Astrocyte (in vitro differentiated cells and primary cell): ENCODE results near the gene NPTN. TPM values are rescaled to one million over a fixed set of nuclear protein-coding genes. Genes with fewer than 3 reads are reported as not detected.

Source experiments
- DNase-seq: peaks from one replicate; pipeline ENCODE4 v3.0.0-alpha.2; 2010; ENCODE audit warnings: low read depth
- FAIRE-seq: peaks from 2 replicates; lab custom pipeline; 2011; peaks lifted over from hg19 to GRCh38; lab: Jason Lieb, UNC
- H2AFZ ChIP-seq: 2 replicates; pipeline ENCODE4 v1.6.0; 2012; ENCODE audit warnings: low read depth, low read length, inconsistent platforms
- H3K27ac ChIP-seq: 2 replicates; pipeline ENCODE4 v1.5.1; 2011; ENCODE audit warnings: low read depth, low read length, inconsistent platforms
- H3K27me3 ChIP-seq: 2 replicates; pipeline ENCODE4 v1.6.0; 2011; ENCODE audit warnings: low read length, inconsistent platforms; ENCODE audit not compliant: insufficient read depth
- H3K36me3 ChIP-seq: 2 replicates; pipeline ENCODE4 v1.5.1; 2011; ENCODE audit warnings: low read length, inconsistent platforms; ENCODE audit not compliant: insufficient read depth
- H3K4me1 ChIP-seq: 2 replicates; pipeline ENCODE4 v1.5.1; 2011; ENCODE audit warnings: low read length, inconsistent platforms; ENCODE audit not compliant: insufficient read depth
- H3K4me2 ChIP-seq: 2 replicates; pipeline ENCODE4 v1.6.0; 2012; ENCODE audit warnings: low read length, inconsistent platforms
- H3K4me3 ChIP-seq: 2 replicates; pipeline ENCODE4 v1.5.1; 2011; ENCODE audit warnings: low read depth, mild to moderate bottlenecking, low read length, inconsistent platforms; ENCODE audit not compliant: insufficient read depth
- H3K79me2 ChIP-seq: 2 replicates; pipeline ENCODE4 v1.6.0; 2012; ENCODE audit warnings: mild to moderate bottlenecking, low read length, inconsistent platforms; ENCODE audit not compliant: insufficient read depth
- H3K9ac ChIP-seq: 2 replicates; pipeline ENCODE4 v1.6.0; 2012; ENCODE audit warnings: mild to moderate bottlenecking, low read length, inconsistent platforms
- H3K9me3 ChIP-seq: 2 replicates; pipeline ENCODE4 v1.5.1; 2012; ENCODE audit warnings: low read depth, mild to moderate bottlenecking, low read length, inconsistent platforms; ENCODE audit not compliant: insufficient read depth
- H4K20me1 ChIP-seq: 2 replicates; pipeline ENCODE4 v1.6.0; 2012; ENCODE audit warnings: low read length, inconsistent platforms; ENCODE audit not compliant: insufficient read depth
- H3K27ac Mint-ChIP-seq: one replicate; pipeline ENCODE4 v1.8.0; 2021; ENCODE audit warnings: mild to moderate bottlenecking, mixed read lengths; ENCODE audit not compliant: unreplicated experiment
- H3K27me3 Mint-ChIP-seq: one replicate; pipeline ENCODE4 v1.8.0; 2021; ENCODE audit warnings: low read depth, mixed read lengths; ENCODE audit not compliant: unreplicated experiment
- H3K36me3 Mint-ChIP-seq: one replicate; pipeline ENCODE4 v1.8.0; 2021; ENCODE audit warnings: low read depth, mixed read lengths; ENCODE audit not compliant: unreplicated experiment
- H3K4me1 Mint-ChIP-seq: one replicate; pipeline ENCODE4 v1.8.0; 2021; ENCODE audit warnings: low read depth, mixed read lengths; ENCODE audit not compliant: unreplicated experiment
- H3K4me3 Mint-ChIP-seq: one replicate; pipeline ENCODE4 v1.8.0; 2021; ENCODE audit warnings: mild to moderate bottlenecking, moderate library complexity, mixed read lengths; ENCODE audit not compliant: unreplicated experiment
- H3K9me3 Mint-ChIP-seq: one replicate; pipeline ENCODE4 v1.8.0; 2021; ENCODE audit warnings: mild to moderate bottlenecking, mixed read lengths; ENCODE audit not compliant: unreplicated experiment
- EZH2 ChIP-seq: IDR thresholded peaks from 2 replicates; pipeline ENCODE4 v1.6.1; 2012; ENCODE audit warnings: mild to moderate bottlenecking, low read length, inconsistent platforms; ENCODE audit not compliant: insufficient read depth
- total RNA-seq: library from RNA; stranded (reverse); gene quantifications from 2 replicates; pipeline ENCODE4 v1.2.1, GENCODE V29; 2021
- TF ChIP-seq, protein P1 (sequence below): IDR thresholded peaks from 2 replicates; pipeline ENCODE4 v1.5.1; 2011; ENCODE audit warnings: low read depth, mild to moderate bottlenecking, inconsistent platforms, low read length, moderate library complexity; ENCODE audit not compliant: insufficient read depth

Gene NPTN
- total RNA-seq, 1 donor from 2014 or later: 281 TPM

- Histone ChIP-seq H3K4me3 (no peak overlapping the region), H3K36me3 (peaks cover 42% of the 10 kb centered on the region), H3K27ac (no peak overlapping the region), H2AFZ (no peak overlapping the region), H3K79me2 (peaks cover 71% of the 10 kb centered on the region), H3K4me1 (no peaks in the 10 kb centered on the region), H4K20me1 (peaks cover 92% of the 10 kb centered on the region), H3K9me3 (no peaks in the 10 kb centered on the region), H3K27me3 (no peaks in the 10 kb centered on the region), H3K9ac (no peak overlapping the region), H3K4me2 (no peak overlapping the region)
- Mint-ChIP-seq H3K27me3 (no peaks in the 10 kb centered on the region), H3K9me3 (no peaks in the 10 kb centered on the region), H3K4me1 (peaks cover 33% of the 10 kb centered on the region), H3K36me3 (peaks cover 40% of the 10 kb centered on the region), H3K27ac (no peak overlapping the region), H3K4me3 (no peak overlapping the region)
- DNase-seq (no peak), FAIRE-seq (no peak)
- TF ChIP-seq, protein P1, sequence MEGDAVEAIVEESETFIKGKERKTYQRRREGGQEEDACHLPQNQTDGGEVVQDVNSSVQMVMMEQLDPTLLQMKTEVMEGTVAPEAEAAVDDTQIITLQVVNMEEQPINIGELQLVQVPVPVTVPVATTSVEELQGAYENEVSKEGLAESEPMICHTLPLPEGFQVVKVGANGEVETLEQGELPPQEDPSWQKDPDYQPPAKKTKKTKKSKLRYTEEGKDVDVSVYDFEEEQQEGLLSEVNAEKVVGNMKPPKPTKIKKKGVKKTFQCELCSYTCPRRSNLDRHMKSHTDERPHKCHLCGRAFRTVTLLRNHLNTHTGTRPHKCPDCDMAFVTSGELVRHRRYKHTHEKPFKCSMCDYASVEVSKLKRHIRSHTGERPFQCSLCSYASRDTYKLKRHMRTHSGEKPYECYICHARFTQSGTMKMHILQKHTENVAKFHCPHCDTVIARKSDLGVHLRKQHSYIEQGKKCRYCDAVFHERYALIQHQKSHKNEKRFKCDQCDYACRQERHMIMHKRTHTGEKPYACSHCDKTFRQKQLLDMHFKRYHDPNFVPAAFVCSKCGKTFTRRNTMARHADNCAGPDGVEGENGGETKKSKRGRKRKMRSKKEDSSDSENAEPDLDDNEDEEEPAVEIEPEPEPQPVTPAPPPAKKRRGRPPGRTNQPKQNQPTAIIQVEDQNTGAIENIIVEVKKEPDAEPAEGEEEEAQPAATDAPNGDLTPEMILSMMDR: no peak
- no peak for TF ChIP-seq EZH2
Measured at GRCh38 chr15:73590263-73590662, 42.9 kb downstream of the NPTN start.

DNA sequence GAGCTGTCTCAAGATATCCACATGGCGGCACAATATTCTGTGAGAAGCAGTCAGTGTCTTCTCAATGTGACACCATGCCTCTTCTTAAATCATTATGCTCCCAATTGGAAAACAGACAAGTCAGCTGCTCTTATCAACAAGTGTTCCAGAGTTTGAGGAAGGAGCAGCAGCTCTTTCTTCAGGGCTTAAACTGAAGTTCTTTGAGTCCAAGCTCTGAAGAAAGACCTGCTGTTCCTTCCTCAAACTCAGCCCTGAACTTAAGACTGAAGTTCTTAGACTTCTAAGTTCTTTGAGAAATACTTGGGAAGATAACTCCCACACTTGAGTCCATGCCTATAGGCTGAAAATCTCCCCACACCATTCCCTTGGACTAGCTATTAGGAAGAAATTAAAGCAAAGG lies 43.4 kb downstream of the NPTN start:
- Histone ChIP-seq H3K4me3 (no peak overlapping the region), H3K27me3 (no peaks in the 10 kb centered on the region), H3K36me3 (peaks cover 42% of the 10 kb centered on the region), H3K79me2 (peaks cover 66% of the 10 kb centered on the region), H3K9ac (no peak overlapping the region), H2AFZ (no peak overlapping the region), H3K9me3 (no peaks in the 10 kb centered on the region), H3K4me2 (no peak overlapping the region), H3K4me1 (no peaks in the 10 kb centered on the region), H4K20me1 (peaks cover 92% of the 10 kb centered on the region), H3K27ac (no peak overlapping the region)
- H3K27me3 Mint-ChIP-seq: no peaks in the 10 kb centered on the region
- no peak overlapping the region for H3K27ac Mint-ChIP-seq
- TF ChIP-seq, protein P1: no peak
- no peak for TF ChIP-seq EZH2
- no peaks in the 10 kb centered on the region for H3K9me3 Mint-ChIP-seq
- H3K4me3 Mint-ChIP-seq: no peak overlapping the region
- H3K36me3 Mint-ChIP-seq: peaks cover 41% of the 10 kb centered on the region
- FAIRE-seq (no peak), DNase-seq (no peak)
- peaks cover 33% of the 10 kb centered on the region for H3K4me1 Mint-ChIP-seq

DNA sequence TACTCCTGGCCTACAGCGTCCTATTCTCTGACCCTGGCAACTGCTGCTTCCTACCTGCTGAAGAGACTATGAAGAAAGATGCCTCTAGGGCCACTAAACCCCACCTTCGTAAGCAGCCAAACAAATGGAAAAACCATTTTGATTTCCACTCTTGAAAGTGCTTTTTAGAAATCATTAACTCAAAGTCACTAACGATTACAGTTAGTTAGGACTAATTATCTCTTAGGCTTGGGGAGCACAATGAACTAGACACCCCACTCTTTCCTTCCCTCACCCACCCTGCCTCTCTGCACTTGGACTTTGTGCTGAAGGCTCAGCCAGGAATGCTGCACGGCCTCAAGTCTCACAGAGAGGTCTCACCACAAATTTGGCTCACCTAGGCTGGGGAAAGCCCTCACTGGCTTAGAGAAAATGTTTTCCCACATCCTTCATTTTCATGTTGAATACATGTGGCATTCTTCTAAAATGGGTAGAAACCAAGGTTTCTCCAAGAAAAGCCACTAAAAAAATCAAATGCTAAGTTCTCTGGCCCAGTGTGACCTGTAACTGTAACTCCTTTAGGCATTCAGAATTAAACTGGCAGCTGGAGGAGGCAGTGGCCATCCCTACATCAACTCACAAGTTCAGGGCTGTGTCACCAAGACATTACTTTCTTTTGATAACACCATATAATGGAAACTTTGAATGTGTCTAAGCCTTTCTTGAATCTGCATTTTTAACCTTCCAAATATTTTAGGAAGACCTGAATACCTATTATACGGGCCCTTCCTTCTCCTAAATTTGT lies 47.1 kb downstream of the NPTN start:
- H3K36me3 ChIP-seq: peaks cover 58% of the 10 kb centered on the region
- peaks cover 32% of the 10 kb centered on the region for H3K79me2 ChIP-seq

More for the DNA sequence above, 47.1 kb downstream of the NPTN start:
- FAIRE-seq (no peak), DNase-seq (peak; percentile 14)
- no peak overlapping the region for H3K4me2 ChIP-seq
- no peak for TF ChIP-seq EZH2
- TF ChIP-seq, protein P1: no peak
- no peaks in the 10 kb centered on the region for H3K9me3 Mint-ChIP-seq
- H3K4me3 ChIP-seq: no peak overlapping the region
- H4K20me1 ChIP-seq: peaks cover 88% of the 10 kb centered on the region
- no peak overlapping the region for H3K27ac ChIP-seq
- no peaks in the 10 kb centered on the region for H3K27me3 Mint-ChIP-seq
- H3K4me3 Mint-ChIP-seq: peak overlapping the region; percentile 34
- peaks cover 27% of the 10 kb centered on the region for H3K4me1 Mint-ChIP-seq
- no peak overlapping the region for H3K9ac ChIP-seq
- peaks cover 51% of the 10 kb centered on the region for H3K36me3 Mint-ChIP-seq
- no peak overlapping the region for H3K27ac Mint-ChIP-seq
- no peaks in the 10 kb centered on the region for H3K4me1 ChIP-seq
- no peaks in the 10 kb centered on the region for H3K27me3 ChIP-seq
- no peaks in the 10 kb centered on the region for H3K9me3 ChIP-seq
- no peak overlapping the region for H2AFZ ChIP-seq
